Measurements from ENCODE around the gene SLC19A2. TPM values are rescaled to one million over a fixed set of nuclear protein-coding genes. Genes with fewer than 3 reads are reported as not detected.

Gene SLC19A2
- polyA plus RNA-seq, 1 donor (not counting 4 experiments of a cell fraction or from before 2014, with no cell fraction given), result 11.9 TPM

- H3K27ac ChIP-seq (ENCODE audit: control insufficient read depth, insufficient read depth, low read length), result peak overlapping the region; percentile 96
- no peak for DNase-seq (ENCODE audit: low read depth, low spot score)
- no peaks in the 10 kb centered on the region for H3K9me3 ChIP-seq (ENCODE audit: control insufficient read depth, low read depth, low read length)
- peak overlapping the region; percentile 93 for H3K9ac ChIP-seq (ENCODE audit: control insufficient read depth, extremely low read depth, insufficient read depth, low read length)
- FAIRE-seq, result no peak
- peaks cover 28% of the 10 kb centered on the region for H3K4me1 ChIP-seq (ENCODE audit: control insufficient read depth, extremely low read depth, insufficient read depth, low read length)
- H3K36me3 ChIP-seq (ENCODE audit: control insufficient read depth in 2 of 2, extremely low read depth in 1 of 2, insufficient read depth in 2 of 2, low read length in 2 of 2), result no peaks in the 10 kb centered on the region
- no peaks in the 10 kb centered on the region for H4K20me1 ChIP-seq (ENCODE audit: control insufficient read depth, extremely low read depth, insufficient read depth, low read length)
- peaks cover 30% of the 10 kb centered on the region for H3K79me2 ChIP-seq (ENCODE audit: control insufficient read depth, insufficient read depth, low read length)
- peak overlapping the region; percentile 76 to 93 (median 80) for H3K4me3 ChIP-seq (ENCODE audit: control insufficient read depth in 2 of 3, extremely low read depth in 1 of 3, insufficient read depth in 2 of 3, low read depth in 1 of 3, low read length in 3 of 3)
- H3K9me1 ChIP-seq (ENCODE audit: control insufficient read depth, extremely low read depth, insufficient read depth, low read length), result no peaks in the 10 kb centered on the region
- H2AFZ ChIP-seq (ENCODE audit: control insufficient read depth, low read length), result no peak overlapping the region
- H3K27me3 ChIP-seq (ENCODE audit: control insufficient read depth, extremely low read depth, insufficient read depth, low read length), result no peaks in the 10 kb centered on the region
- dilution Hi-C loops (cut with MboI; ENCODE audit: extremely low pct_ligation_motif_present, low sequenced_read_pairs), result no loop called here
- H3K4me2 ChIP-seq (ENCODE audit: control insufficient read depth, extremely low read depth, insufficient read depth, low read depth, low read length), result peak overlapping the region; percentile 94
- TF ChIP-seq EZH2 (IDR thresholded peaks at IDR 0.05; ENCODE audit: low read length) (no peak), CTCF (optimal IDR thresholded peaks at IDR 0.05 in 1 of 3, IDR thresholded peaks at IDR 0.05 in 1 of 3, conservative IDR thresholded peaks at IDR 0.05 in 1 of 3; ENCODE audit: extremely low read depth in 1 of 3, insufficient read depth in 2 of 3, low read length in 3 of 3) (no peak)
These were observed 1.6 kb downstream of the SLC19A2 start for GRCh38 chr1:169484101-169484500.

DNA sequence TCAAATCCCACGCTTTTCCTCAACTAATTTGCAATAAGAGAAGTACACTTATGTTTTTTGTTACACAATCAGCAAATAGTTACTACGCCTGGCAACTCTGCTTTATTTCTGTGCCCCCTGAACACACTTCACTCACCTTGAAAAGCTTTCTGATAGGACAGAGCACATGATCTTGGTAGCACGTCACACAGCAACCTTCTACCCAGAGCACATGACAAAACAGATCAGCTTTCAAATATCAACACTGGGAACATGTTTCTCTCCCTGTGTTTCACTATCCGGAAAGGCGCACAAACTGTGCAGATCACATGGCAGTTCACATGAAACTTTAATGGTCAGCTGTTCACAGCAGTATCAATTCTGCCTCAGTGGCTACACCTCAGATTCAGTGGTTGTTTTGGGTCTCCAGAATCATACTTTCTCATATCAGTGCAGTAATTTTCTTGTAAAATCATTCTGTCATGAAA, 2.2 kb downstream of the SLC19A2 start:
- H3K27ac ChIP-seq (ENCODE audit: control insufficient read depth, insufficient read depth, low read length), result peak overlapping the region; percentile 96
- dilution Hi-C loops (cut with MboI; ENCODE audit: extremely low pct_ligation_motif_present, low sequenced_read_pairs), result no loop called here
- H4K20me1 ChIP-seq (ENCODE audit: control insufficient read depth, extremely low read depth, insufficient read depth, low read length), result no peaks in the 10 kb centered on the region
- H3K9me3 ChIP-seq (ENCODE audit: control insufficient read depth, low read depth, low read length), result no peaks in the 10 kb centered on the region
- FAIRE-seq, result no peak
- peak overlapping the region in 2 of 3 experiments; percentile 76 to 93 for H3K4me3 ChIP-seq (ENCODE audit: control insufficient read depth in 2 of 3, extremely low read depth in 1 of 3, insufficient read depth in 2 of 3, low read depth in 1 of 3, low read length in 3 of 3)
- no peak for DNase-seq (ENCODE audit: low read depth, low spot score)
- H3K9me1 ChIP-seq (ENCODE audit: control insufficient read depth, extremely low read depth, insufficient read depth, low read length), result no peaks in the 10 kb centered on the region
- no peaks in the 10 kb centered on the region for H3K27me3 ChIP-seq (ENCODE audit: control insufficient read depth, extremely low read depth, insufficient read depth, low read length)
- peaks cover 28% of the 10 kb centered on the region for H3K4me1 ChIP-seq (ENCODE audit: control insufficient read depth, extremely low read depth, insufficient read depth, low read length)
- H3K4me2 ChIP-seq (ENCODE audit: control insufficient read depth, extremely low read depth, insufficient read depth, low read depth, low read length), result peak overlapping the region; percentile 94
- TF ChIP-seq EZH2 (IDR thresholded peaks at IDR 0.05; ENCODE audit: low read length), result no peak
- no peak for TF ChIP-seq CTCF (optimal IDR thresholded peaks at IDR 0.05 in 1 of 3, IDR thresholded peaks at IDR 0.05 in 1 of 3, conservative IDR thresholded peaks at IDR 0.05 in 1 of 3; ENCODE audit: extremely low read depth in 1 of 3, insufficient read depth in 2 of 3, low read length in 3 of 3)
- H3K36me3 ChIP-seq (ENCODE audit: control insufficient read depth in 2 of 2, extremely low read depth in 1 of 2, insufficient read depth in 2 of 2, low read length in 2 of 2), result no peaks in the 10 kb centered on the region
- peaks cover 30% of the 10 kb centered on the region for H3K79me2 ChIP-seq (ENCODE audit: control insufficient read depth, insufficient read depth, low read length)
- peak overlapping the region; percentile 65 for H3K9ac ChIP-seq (ENCODE audit: control insufficient read depth, extremely low read depth, insufficient read depth, low read length)
- peak overlapping the region; percentile 21 for H2AFZ ChIP-seq (ENCODE audit: control insufficient read depth, low read length)

Data from keratinocyte (primary cell).